ENCODE data around the gene ARMC7. TPM values are rescaled to one million over a fixed set of nuclear protein-coding genes. Genes with fewer than 3 reads are reported as not detected.

ARMC7 gene
- total and polyA plus RNA-seq, 10 of the 15 experiments (the other 5 are each of a cell fraction or from before 2014, with no cell fraction given) = 1.5 to 19.8 (median 6.3) TPM

- TF ChIP-seq BCLAF1 (IDR thresholded peaks at IDR 0.05) = no peak
These were observed 617 bp downstream of the ARMC7 start (continued) for GRCh38 chr17:75110234-75110937.

- ChIA-PET SMC1A (ENCODE audit: uncharacterized antibody, unreplicated experiment) (interaction anchor here (0.9 to 8.1 kb wide), 9 partner anchors 20 to 94 kb away, joined by 3 to 134 read pairs (median 6); partner anchors contain the start of genes NT5C and NUP85), RAD21 (ENCODE audit: unreplicated experiment) (interaction anchor here (0.6 to 5.5 kb wide), 5 partner anchors 19 to 428 kb away, joined by 3 to 131 read pairs (median 10); partner anchors contain the start of genes NT5C and NUP85), POLR2A (interaction anchor here (0.5 to 3.5 kb wide), 6 partner anchors 19 to 297 kb away, joined by 3 to 11 read pairs (median 4); partner anchors contain the start of gene NT5C), CTCF (interaction anchor here (0.9 to 9.3 kb wide), 13 partner anchors 21 to 300 kb away, joined by 3 to 293 read pairs (median 7); partner anchors contain the start of genes MRPL58, NT5C and NUP85)
- FAIRE-seq = no peak
- BruUV-seq (replicated peaks) = TSS peak; percentile 73
- peak overlapping the region; percentile 97 for H3K4me2 ChIP-seq (ENCODE audit: control insufficient read depth, insufficient read depth)
- ATAC-seq = no peak
- H3K9me3 ChIP-seq (replicated peaks; ENCODE audit: control insufficient read depth, insufficient read depth, low read length) = no peaks in the 10 kb centered on the region
- H3K27ac ChIP-seq (ENCODE audit: control insufficient read depth, insufficient read depth) = no peak overlapping the region
- peaks cover 38% of the 10 kb centered on the region for H3K4me1 ChIP-seq (ENCODE audit: control insufficient read depth, insufficient read depth, low read length)
- no peak overlapping the region for H3K9ac ChIP-seq (ENCODE audit: control insufficient read depth, insufficient read depth, low read length)
- peak overlapping the region; percentile 97; the same call in 1 of the 2 replicates for H3K4me3 ChIP-seq
- no peaks in the 10 kb centered on the region for H4K20me1 ChIP-seq (ENCODE audit: control insufficient read depth, insufficient read depth)
- DNase-seq (ENCODE audit: low read depth, low spot score) = no peak
- no peaks in the 10 kb centered on the region; a peak in 1 of 4 replicates for H3K27me3 ChIP-seq (replicated peaks in 1 of 2; ENCODE audit: control insufficient read depth in 2 of 2, insufficient read depth in 2 of 2, low read length in 1 of 2)
- no peak overlapping the region for H2AFZ ChIP-seq (ENCODE audit: control insufficient read depth, low read depth, low read length)
- in situ Hi-C loops (cut with MboI) = loop anchor here (5.0 kb wide), 1 partner anchor 90 kb away; no protein-coding TSS in a partner anchor
- intact Hi-C loops (cut with micrococcal nuclease; ENCODE audit: unreplicated experiment) = loop anchor here (5.0 kb wide), 2 partner anchors 150 to 300 kb away; no protein-coding TSS in a partner anchor
- 90% methylated on average over 7 of the region's 7 CpGs for WGBS (ENCODE audit: insufficient coverage, insufficient replicate concordance, low lambda C conversion rate, missing lambda C conversion rate)
- TF ChIP-seq SMAD1 (IDR thresholded peaks at IDR 0.05; ENCODE audit: low read depth, partially characterized antibody) (no peak), ZBTB4 (CRISPR knock-in tag; IDR thresholded peaks at IDR 0.05) (no peak)
- TF ChIP-seq, protein P1, sequence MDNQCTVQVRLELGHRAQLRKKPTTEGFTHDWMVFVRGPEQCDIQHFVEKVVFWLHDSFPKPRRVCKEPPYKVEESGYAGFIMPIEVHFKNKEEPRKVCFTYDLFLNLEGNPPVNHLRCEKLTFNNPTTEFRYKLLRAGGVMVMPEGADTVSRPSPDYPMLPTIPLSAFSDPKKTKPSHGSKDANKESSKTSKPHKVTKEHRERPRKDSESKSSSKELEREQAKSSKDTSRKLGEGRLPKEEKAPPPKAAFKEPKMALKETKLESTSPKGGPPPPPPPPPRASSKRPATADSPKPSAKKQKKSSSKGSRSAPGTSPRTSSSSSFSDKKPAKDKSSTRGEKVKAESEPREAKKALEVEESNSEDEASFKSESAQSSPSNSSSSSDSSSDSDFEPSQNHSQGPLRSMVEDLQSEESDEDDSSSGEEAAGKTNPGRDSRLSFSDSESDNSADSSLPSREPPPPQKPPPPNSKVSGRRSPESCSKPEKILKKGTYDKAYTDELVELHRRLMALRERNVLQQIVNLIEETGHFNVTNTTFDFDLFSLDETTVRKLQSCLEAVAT (IDR thresholded peaks at IDR 0.05) = peak; percentile 42; the same call in 1 of the 2 replicates
- H3K79me2 ChIP-seq (ENCODE audit: control insufficient read depth, insufficient read depth, low read length) = peaks cover 15% of the 10 kb centered on the region
- H3K36me3 ChIP-seq (ENCODE audit: control insufficient read depth in 2 of 2, insufficient read depth in 2 of 2, low read length in 1 of 2) = peaks cover 0 to 10% of the 10 kb centered on the region in 2 experiments; a peak in 1 of 4 replicates
These were observed 2.1 kb downstream of the ARMC7 start for GRCh38 chr17:75111777-75112335.

Measured in GM12878 (cell line).